Lower lobe of right lung (tissue), 2 donors: ENCODE results near the gene MYO1D. TPM values are rescaled to one million over a fixed set of nuclear protein-coding genes. Genes with fewer than 3 reads are reported as not detected.
A peak's percentile ranks its signal among the peaks of the same experiment; 100 is the strongest.

Experiments
- ATAC-seq, 2 donors: fragments of 200-7000 bp; cut with Tn5 transposase; one replicate each; pipeline ENCODE4 v1.9.1; 2020 to 2022; ENCODE audit warnings: mild to moderate bottlenecking in 2 of 2, moderate library complexity in 2 of 2
- DNase-seq: peaks from one replicate; pipeline ENCODE4 v3.0.0-alpha.2; 2020
- H3K27ac ChIP-seq: fragments of 200-600 bp; one replicate; pipeline ENCODE4 v1.8.0; 2022
- H3K27me3 ChIP-seq: fragments of 200-600 bp; one replicate; pipeline ENCODE4 v1.8.0; 2022; ENCODE audit warnings: low read depth
- H3K36me3 ChIP-seq: fragments of 200-600 bp; one replicate; pipeline ENCODE4 v1.8.0; 2022; ENCODE audit warnings: mild to moderate bottlenecking
- H3K4me1 ChIP-seq: fragments of 200-600 bp; one replicate; pipeline ENCODE4 v1.8.0; 2022
- H3K4me3 ChIP-seq: fragments of 200-600 bp; one replicate; pipeline ENCODE4 v1.8.0; 2022; ENCODE audit warnings: mild to moderate bottlenecking
- H3K9me3 ChIP-seq: fragments of 200-600 bp; one replicate; pipeline ENCODE4 v1.8.0; 2022
- CTCF ChIP-seq: fragments of 200-600 bp; IDR thresholded peaks from one replicate; pipeline ENCODE4 v1.8.0; 2022; ENCODE audit warnings: antibody characterized with exemption, mild to moderate bottlenecking
- intact Hi-C: fragments of 100-400 bp; cut with DNase I; formaldehyde crosslinking; loops from one replicate; pipeline ENCODE4 v1.11.0; 2022
- total RNA-seq: library from RNA; stranded (reverse); fragmentation: NEBNext Ultra II Directional; extraction: Animal tissue kit (Norgen Biotek cat#: 25700); gene quantifications from one replicate; pipeline ENCODE4 v1.2.1, GENCODE V29; 2021
- donor health status: DM: no; HTN: yes; CAD: no; lungs with severe emphysema.

The MYO1D gene
- total RNA-seq, 1 donor from 2014 or later, result 58.0 TPM

DNA sequence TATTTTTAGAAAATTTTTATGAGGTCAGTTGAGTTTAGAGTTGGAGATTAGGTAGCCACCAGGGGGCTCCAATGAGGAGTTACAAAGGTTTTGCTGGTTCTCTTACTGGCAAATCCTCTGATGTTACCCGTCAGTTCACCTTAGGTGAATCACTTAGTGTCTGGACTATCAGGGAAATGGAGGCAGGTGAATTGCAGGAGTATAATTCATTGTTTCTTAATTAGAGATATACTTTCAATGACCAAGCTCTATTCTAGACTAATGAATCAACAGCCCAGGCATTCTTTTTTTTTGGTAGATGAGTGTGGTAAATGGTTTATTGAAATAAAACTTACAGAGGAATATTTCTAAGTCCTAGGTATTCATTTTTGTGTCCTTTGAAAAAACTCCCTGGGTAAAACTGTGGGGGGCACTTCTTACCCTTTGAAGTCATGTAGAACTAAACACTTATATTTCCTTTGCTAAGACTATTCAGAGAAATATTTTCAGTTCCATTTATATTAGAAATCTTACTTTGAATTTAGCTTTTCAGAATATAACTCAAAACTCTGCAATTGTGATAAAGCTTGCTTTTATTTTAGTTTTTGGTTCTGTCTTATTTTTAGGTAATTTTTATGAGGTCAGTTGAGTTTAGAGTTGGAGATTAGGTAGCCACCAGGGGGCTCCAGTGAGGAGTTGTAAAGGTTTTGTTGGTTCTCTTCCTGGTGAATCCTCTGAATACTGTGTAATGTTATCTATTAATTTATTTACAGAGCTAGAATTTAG, 414.9 kb downstream of the MYO1D start:
- Histone ChIP-seq H3K27me3 (no peaks in the 10 kb centered on the region), H3K4me1 (no peaks in the 10 kb centered on the region), H3K4me3 (no peak overlapping the region), H3K27ac (no peak overlapping the region), H3K9me3 (no peaks in the 10 kb centered on the region), H3K36me3 (peaks cover 94% of the 10 kb centered on the region)
- intact Hi-C loops, result no loop called here
- ATAC-seq, result peak; percentile 59 to 72
- TF ChIP-seq CTCF, result peak; percentile 55
- no peak for DNase-seq

- Histone ChIP-seq H3K27ac (no peak overlapping the region), H3K4me1 (no peaks in the 10 kb centered on the region), H3K4me3 (no peak overlapping the region), H3K9me3 (no peaks in the 10 kb centered on the region), H3K36me3 (peaks cover 94% of the 10 kb centered on the region), H3K27me3 (no peaks in the 10 kb centered on the region)
- intact Hi-C loops, result no loop called here
- ATAC-seq (peak in 1 of 2 donors; percentile 19), DNase-seq (no peak)
- TF ChIP-seq CTCF, result no peak
Measured at GRCh38 chr17:32461498-32461852, 415.4 kb downstream of the MYO1D start.

DNA sequence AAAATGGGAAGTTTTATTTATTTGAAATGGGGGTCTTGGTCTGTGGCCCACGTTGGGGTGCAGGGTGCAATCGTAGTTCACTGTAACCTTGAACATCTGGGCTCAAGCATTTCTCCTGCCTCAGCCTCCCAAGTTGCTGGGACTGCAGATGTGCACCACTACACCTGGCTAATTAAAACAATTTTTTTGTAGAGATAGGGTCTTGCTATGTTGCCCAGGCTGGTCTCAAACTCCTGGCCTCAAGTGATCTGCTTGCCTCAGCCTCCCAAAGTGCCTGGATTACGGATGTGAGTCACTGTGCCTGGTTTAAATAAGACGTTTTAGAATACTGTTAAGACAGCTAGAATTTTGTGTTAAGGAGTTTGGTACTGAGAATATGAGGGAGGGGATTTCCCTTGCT, 416.9 kb downstream of the MYO1D start:
- no peak for ATAC-seq
- no peak for DNase-seq
- intact Hi-C loops, result no loop called here
- no peaks in the 10 kb centered on the region for H3K27me3 ChIP-seq
- no peak overlapping the region for H3K4me3 ChIP-seq
- TF ChIP-seq CTCF, result no peak
- H3K27ac ChIP-seq, result no peak overlapping the region
- peaks cover 94% of the 10 kb centered on the region for H3K36me3 ChIP-seq
- H3K4me1 ChIP-seq, result no peaks in the 10 kb centered on the region
- no peaks in the 10 kb centered on the region for H3K9me3 ChIP-seq

GRCh38 chr17:32458371-32458770, 418.6 kb downstream of the MYO1D start:
- Histone ChIP-seq H3K9me3 (no peaks in the 10 kb centered on the region), H3K4me1 (no peaks in the 10 kb centered on the region), H3K27ac (no peak overlapping the region), H3K36me3 (peaks cover 94% of the 10 kb centered on the region), H3K4me3 (no peak overlapping the region), H3K27me3 (no peaks in the 10 kb centered on the region)
- TF ChIP-seq CTCF, result no peak
- DNase-seq, result no peak
- no peak for ATAC-seq
- intact Hi-C loops, result no loop called here

DNA sequence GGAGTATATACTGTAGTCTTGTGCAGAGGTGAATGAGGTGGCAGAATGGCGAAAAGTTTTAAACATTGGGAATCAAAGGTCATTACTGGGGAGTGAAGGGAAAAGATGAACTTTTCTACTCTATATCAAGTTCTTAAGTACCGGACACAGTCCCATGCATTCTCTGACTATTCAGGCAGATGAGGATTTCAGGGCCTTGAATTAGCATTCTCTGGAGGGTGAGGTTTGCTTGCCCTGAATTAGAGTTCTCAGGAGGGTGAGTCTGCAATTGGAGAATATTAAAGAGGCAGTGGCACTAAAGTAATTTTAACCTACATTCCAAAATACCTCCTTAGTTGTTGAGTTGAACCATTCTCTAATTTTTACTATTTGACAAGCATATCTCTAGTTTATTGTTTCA, 423.6 kb downstream of the MYO1D start:
- Histone ChIP-seq H3K36me3 (peaks cover 98% of the 10 kb centered on the region), H3K27me3 (no peaks in the 10 kb centered on the region)

More for the DNA sequence above, 423.6 kb downstream of the MYO1D start:
- intact Hi-C loops, result no loop called here
- no peak for ATAC-seq
- H3K9me3 ChIP-seq, result no peaks in the 10 kb centered on the region
- DNase-seq, result no peak
- no peak overlapping the region for H3K4me3 ChIP-seq
- no peak overlapping the region for H3K27ac ChIP-seq
- H3K4me1 ChIP-seq, result no peaks in the 10 kb centered on the region
- TF ChIP-seq CTCF, result no peak
